HG02885 (cell line): ENCODE measurements around the gene CFAP300.

Experiments
- ATAC-seq: cut with Tn5 transposase; IDR thresholded peaks from one replicate; pipeline ENCODE4 v1.9.1; 2021; ENCODE audit warnings: mild to moderate bottlenecking; ENCODE audit not compliant: unreplicated experiment, poor library complexity

Gene CFAP300

DNA sequence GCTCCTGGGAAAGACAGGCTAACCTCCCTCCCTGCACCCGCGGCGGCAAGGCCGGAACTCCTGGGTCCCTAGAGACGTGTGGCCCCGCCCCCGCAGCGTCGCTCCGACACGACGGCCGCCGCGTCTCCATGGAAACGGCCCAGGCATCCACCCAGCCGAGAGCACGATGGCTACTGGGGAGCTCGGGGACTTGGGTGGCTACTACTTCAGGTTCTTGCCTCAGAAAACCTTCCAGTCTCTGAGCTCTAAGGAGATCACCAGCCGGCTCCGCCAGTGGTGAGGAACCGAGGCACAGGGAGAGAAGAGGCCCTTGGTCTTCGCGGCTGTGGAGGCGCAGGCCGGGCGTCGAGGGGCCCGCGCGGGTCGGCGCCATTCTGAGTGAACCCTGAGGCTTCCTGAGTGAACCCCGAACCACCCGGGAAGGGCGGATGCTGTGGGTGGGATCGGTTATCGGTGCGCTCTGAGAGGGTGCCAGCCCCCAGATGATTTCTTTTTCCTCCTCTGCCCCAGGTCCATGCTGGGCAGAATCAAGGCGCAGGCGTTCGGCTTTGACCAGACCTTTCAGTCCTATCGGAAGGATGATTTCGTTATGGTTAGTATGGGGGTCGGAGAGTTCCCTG lies at the start of gene CFAP300:
CFAP300 (plus strand) TSS at position 133 of the 620 bp plus-strand sequence; CDS start at position 167, 34 bp downstream.
- peak; percentile 92 for ATAC-seq

DNA sequence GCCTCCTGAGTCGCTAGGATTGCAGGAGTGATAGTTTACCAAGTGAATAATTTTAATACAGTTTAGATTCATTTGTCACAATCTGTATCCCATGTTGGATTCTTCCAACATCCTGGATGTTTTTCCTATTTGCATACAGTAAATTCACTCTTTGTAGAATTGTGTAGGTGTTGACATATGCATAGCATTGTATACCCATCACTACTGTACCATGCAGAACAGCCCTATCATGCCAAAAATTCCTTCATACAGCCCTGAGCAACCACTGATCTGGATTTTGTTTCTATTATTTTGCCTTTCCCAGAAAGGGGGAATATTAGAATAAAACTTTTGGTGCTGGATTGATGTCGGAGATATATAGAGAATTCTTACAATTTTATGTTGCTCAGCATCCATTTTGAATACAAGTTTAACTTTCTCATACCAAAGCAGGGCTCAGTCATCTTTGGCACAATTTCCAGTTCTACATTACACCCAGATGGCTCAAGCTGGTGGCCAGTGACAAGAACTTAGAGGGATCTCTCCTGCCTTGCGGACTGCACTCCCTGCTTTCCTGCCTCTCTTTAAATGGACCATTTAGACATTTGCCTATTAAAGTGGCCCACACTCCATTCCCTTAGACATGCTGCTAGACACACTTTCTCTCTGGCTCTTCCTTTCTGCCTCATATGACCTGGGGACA lies 45.4 kb upstream of the CFAP300 start:
- no peak for ATAC-seq

DNA sequence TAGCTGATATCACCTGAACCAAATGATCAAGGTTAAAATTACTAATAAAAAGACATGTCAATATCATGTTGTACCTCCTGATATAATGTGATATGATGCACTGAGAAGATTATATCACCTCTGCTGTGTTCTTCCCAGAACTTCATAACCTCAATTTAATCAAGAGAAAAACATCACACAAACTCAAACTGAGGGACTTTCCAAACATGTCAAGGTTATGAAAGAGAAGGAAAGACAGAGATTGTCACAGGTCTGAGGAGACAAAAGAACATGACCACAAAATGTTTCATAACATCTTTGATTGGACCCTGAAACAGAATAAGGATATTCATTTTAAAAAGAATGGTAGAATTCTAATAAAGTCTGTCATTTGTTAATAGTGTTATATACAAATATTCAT lies 43.0 kb upstream of the CFAP300 start:
- ATAC-seq = no peak

GRCh38 chr11:102005306-102005705 lies 41.9 kb upstream of the CFAP300 start:
- no peak for ATAC-seq

GRCh38 chr11:102006835-102007566 lies 40.2 kb upstream of the CFAP300 start:
- no peak for ATAC-seq

- ATAC-seq = peak; percentile 86
These were observed 39.4 kb upstream of the CFAP300 start for GRCh38 chr11:102007567-102008437.

DNA sequence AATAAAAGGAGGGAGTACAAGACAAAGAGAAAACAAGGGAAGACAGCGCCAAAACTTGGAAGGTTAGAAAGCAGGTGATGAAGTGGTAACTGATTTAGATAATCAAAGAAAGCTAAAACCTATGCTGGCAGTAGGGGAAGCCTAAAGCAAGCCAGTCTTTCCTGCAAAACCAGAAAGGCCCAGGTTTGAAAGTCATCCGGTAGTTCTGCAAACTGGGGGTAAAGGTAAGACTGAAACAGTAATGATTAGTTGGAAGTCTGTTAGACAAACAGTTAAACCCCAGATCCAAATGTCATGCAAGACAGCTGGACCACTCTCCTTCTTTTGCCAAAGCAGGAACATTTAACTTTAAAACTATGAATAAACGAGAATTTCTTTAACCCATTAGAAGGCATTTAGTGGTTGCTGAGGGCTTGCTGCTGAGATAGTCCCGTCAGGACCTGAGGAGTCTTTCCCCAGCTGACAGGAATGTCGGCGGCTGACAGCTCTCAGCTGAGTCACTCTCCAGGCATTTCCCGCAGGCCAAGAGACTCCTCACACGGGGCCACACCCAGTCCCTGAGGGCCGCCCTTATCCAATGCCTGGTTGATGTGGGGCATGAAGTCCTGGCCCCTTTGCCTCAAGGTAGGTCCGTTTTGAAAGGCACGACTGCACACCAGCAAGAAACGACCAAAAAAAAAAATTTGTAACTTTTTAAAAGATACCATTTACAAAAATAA lies 36.3 kb upstream of the CFAP300 start:
- no peak for ATAC-seq

DNA sequence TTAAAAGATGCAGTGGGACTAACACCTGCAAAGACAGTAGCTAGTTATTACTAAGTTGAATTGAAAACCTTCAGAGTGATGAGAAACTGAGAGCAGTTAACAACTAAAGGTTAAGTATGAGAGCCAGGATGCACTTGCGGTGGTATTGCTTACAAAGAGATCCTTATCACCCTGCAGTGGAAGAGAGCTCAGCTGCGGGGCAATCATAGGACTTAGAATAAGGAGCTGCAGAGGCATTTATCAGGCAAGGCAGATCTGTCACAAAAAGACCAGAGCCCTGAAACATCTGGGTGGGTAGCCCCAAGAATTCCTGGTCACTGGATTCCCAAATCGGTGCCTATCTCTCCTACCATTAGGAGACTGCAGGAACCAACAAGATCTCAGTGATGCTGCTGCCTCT lies 34.3 kb upstream of the CFAP300 start:
- ATAC-seq = no peak

DNA sequence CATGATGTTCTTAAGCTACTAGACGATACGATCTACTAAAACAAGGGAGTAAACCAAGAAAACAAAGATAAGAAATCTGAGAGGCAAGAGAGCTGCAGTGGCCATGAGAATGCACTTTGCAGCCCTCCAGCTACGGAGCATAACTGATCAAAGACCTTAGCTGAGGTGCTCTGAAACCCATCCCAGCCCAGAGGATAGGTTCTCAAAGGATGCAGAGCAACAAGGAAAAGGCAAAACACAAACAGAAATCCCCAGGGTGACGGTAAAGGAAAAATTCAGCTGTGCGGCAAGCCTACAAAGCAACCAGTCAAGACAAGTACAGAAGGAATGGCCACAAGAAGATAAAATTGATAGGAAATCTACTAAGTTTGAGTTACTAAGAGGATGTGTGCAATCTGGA lies 32.5 kb upstream of the CFAP300 start:
- ATAC-seq = no peak

GRCh38 chr11:102017026-102017425 lies 30.2 kb upstream of the CFAP300 start:
- ATAC-seq = no peak

DNA sequence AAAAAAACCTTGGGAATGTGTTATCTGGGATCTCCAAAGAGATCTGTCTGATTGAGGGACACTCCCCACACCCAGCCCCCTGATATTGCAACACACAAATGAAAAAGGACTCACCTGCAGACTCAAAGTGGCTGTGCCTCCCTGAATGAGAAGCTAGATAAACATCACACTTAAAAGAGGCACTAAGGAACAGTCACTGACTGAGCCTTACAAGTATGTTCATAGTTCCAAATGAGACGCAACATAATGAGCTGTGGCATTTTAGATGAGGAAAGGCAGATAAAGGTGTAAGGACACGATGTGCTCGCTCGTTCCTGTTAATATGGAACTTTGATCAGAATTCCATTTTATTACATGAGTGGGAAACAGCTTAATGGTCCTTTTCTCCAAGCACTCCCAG lies 21.0 kb upstream of the CFAP300 start:
- ATAC-seq = no peak

DNA sequence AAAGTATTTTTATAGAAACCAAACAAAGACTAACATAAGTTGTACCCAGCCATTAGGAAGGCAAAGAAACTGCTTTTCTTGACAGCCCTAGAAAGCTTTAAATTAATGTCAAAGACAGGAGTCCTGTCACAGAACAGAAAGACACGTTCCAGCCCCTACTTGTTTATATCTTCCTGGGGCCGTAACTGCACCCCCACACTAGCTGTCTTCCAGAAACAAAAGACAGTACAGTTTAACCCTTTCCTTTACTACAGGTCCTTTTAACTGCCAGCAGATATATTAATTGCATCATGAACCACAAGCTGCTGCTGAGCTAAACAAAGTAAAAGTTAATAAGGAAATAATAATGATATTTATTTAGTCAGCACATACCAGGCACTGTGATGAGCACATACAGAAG lies 20.3 kb upstream of the CFAP300 start:
- ATAC-seq = no peak

DNA sequence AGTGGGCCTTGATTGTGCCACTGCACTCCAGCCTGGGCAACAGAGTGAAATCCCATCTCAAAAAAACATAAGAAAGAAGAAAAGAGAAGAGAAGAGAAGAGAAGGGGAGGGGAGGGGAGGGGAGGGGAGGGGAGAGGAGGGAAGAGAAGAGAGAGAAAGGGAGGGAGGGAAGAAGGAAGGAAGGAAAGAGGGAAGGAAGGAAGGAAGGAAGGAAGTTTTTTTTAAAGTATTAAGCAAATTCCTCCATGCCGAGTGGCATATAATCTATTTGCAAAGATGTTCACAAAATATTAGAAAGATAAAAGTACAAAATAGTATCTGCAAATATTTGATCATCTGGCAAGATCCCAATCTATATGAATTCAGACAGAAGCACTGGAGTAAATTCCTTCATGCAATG lies 10.5 kb upstream of the CFAP300 start:
- no peak for ATAC-seq

- no peak for ATAC-seq
These were observed 396 bp upstream of the CFAP300 start for GRCh38 chr11:102046841-102047240.

- no peak for ATAC-seq
These were observed 3.8 kb downstream of the CFAP300 start for GRCh38 chr11:102050927-102051575.

GRCh38 chr11:102061276-102061675 lies 14.0 kb downstream of the CFAP300 start:
- no peak for ATAC-seq

DNA sequence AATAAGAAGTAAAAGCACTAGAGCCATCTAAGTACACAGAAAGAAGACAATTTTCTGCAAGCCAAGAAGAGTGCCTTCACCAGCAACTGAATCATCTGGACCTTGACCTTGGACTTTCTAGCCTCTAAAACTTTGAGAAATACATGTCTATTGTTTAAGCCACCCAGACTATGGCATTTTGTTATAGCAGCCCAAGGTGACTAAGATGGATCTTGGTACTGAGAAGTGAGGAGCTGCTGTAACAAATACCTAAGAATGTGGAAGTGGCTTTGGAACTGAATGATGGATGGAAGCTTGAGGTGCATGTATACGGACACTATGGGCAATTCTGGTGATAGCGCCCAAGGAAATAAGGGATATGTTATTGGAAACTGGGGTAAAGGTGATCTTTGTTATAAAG lies 14.9 kb downstream of the CFAP300 start:
- no peak for ATAC-seq

- ATAC-seq = no peak
These were observed 17.1 kb downstream of the CFAP300 start for GRCh38 chr11:102064316-102064715.

GRCh38 chr11:102070766-102071165 lies 23.5 kb downstream of the CFAP300 start:
- no peak for ATAC-seq
